Small intestine (tissue), 16 donors: ENCODE results near the gene SRGAP2. TPM values are rescaled to one million over a fixed set of nuclear protein-coding genes. Genes with fewer than 3 reads are reported as not detected.
"Not testable (repeated sequence)": the region's sequence is repeated elsewhere in the genome, so short reads cannot be mapped to it uniquely, and the experiment has no call there.

Source experiments
- DNase-seq, 2 donors: peaks; one replicate each; pipeline versions ENCODE4 v3.0.0 to v3.0.0-alpha.2; 2013
- FAIRE-seq: peaks from 2 replicates; lab custom pipeline; 2012; peaks lifted over from hg19 to GRCh38; lab: Jason Lieb, UNC
- H3K27ac ChIP-seq, 3 donors: one replicate each; pipeline ENCODE4 v1.5.1; 2013; ENCODE audit warnings: low read length in 2 of 3, mild to moderate bottlenecking in 2 of 3, control low read depth in 1 of 3, inconsistent platforms in 1 of 3, low read depth in 1 of 3, moderate library complexity in 1 of 3
- H3K27me3 ChIP-seq, 3 donors: one replicate each; pipeline ENCODE4 v1.6.1; 2013; ENCODE audit warnings: low read length in 3 of 3, inconsistent platforms in 1 of 3; ENCODE audit not compliant: control insufficient read depth in 3 of 3, insufficient read depth in 3 of 3
- H3K36me3 ChIP-seq, 3 donors: one replicate each; pipeline ENCODE4 v1.6.1; 2013; ENCODE audit warnings: low read length in 3 of 3, inconsistent platforms in 1 of 3, low read depth in 1 of 3, mild to moderate bottlenecking in 1 of 3, moderate library complexity in 1 of 3; ENCODE audit not compliant: control insufficient read depth in 3 of 3, insufficient read depth in 2 of 3
- H3K4me1 ChIP-seq, 3 donors: one replicate each; pipeline ENCODE4 v1.6.1; 2013; ENCODE audit warnings: low read length in 2 of 3, inconsistent platforms in 1 of 3, low read depth in 1 of 3, mild to moderate bottlenecking in 1 of 3, moderate library complexity in 1 of 3; ENCODE audit not compliant: control insufficient read depth in 3 of 3, insufficient read depth in 2 of 3
- H3K4me3 ChIP-seq, 3 donors: one replicate each; pipeline ENCODE4 v1.5.1; 2013; ENCODE audit warnings: low read length in 3 of 3, control low read depth in 1 of 3, inconsistent platforms in 1 of 3, low read depth in 1 of 3, mild to moderate bottlenecking in 1 of 3, moderate library complexity in 1 of 3
- H3K9me3 ChIP-seq, 2 donors: one replicate each; pipeline ENCODE4 v1.6.1; 2013; ENCODE audit warnings: low read depth in 1 of 2, low read length in 1 of 2; ENCODE audit not compliant: control insufficient read depth in 2 of 2, insufficient read depth in 1 of 2
- WGBS, 3 donors: extraction: QIAGEN DNeasy Blood & Tissue Kit; methylation state at CpG; one replicate each; pipeline ENCODE4 v1.1.7; 2013; 5-methylcytosine and 5-hydroxymethylcytosine counted together
- long read RNA-seq, 10 donors: transcript quantifications; one replicate each; lab custom pipeline, GENCODE V29; 2026
- polyA plus RNA-seq, 4 donors: library from polyadenylated mRNA; stranded (reverse) in 3 of 4; unstranded in 1 of 4; fragments of 200-250 nt in 3 of 4; fragments of 120-200 nt in 1 of 4; gene quantifications; one replicate each; pipeline versions ENCODE4 v1.2.1 to v1.2.3, GENCODE V29; 2013
- donor health status: healthy with polysubstance abuse.
- donor health status: control.
- donor health status: control.
- donor health status: Bipolar disorder and iron deficiency.
- donor health status: healthy.

Gene SRGAP2
- polyA plus RNA-seq = 10 to 100 TPM in 2 of 4 donors, 1 to 10 TPM in 2; 2.9 to 10.9 (median 7.0) TPM
- long read RNA-seq, donor 1 = 0 reads
- long read RNA-seq, donor 2 = 0 reads
- long read RNA-seq, donor 3, full-length matches to known transcripts = 8 of 8 reads
- long read RNA-seq, donor 3, partial matches to known transcripts = 0 of 8 reads
- long read RNA-seq, donor 3, other reads (novel, unspliced or antisense) = 0 of 8 reads
- long read RNA-seq, donor 4 = 0 reads
- long read RNA-seq, donor 5, partial matches to known transcripts = 0 of 1 reads
- long read RNA-seq, donor 5, other reads (novel, unspliced or antisense) = 0 of 1 reads
- long read RNA-seq, donor 6, partial matches to known transcripts = 0 of 1 reads
- long read RNA-seq, donor 6, other reads (novel, unspliced or antisense) = 0 of 1 reads
- long read RNA-seq, donor 7 = 0 reads
- long read RNA-seq, donor 8, partial matches to known transcripts = 0 of 1 reads
- long read RNA-seq, donor 8, other reads (novel, unspliced or antisense) = 0 of 1 reads
- long read RNA-seq, donor 9, partial matches to known transcripts = 0 of 2 reads
- long read RNA-seq, donor 9, other reads (novel, unspliced or antisense) = 0 of 2 reads
- long read RNA-seq, donor 10, full-length matches to known transcripts = 5 of 5 reads
- long read RNA-seq, donor 10, partial matches to known transcripts = 0 of 5 reads
- long read RNA-seq, donor 10, other reads (novel, unspliced or antisense) = 0 of 5 reads

GRCh38 chr1:206203364-206204158 lies at the start of gene SRGAP2:
Gene SRGAP2 (plus strand): TSS chr1:206203541. CDS start chr1:206205971, 2,430 bp downstream.
- H3K27ac ChIP-seq = peak within 1 kb of the TSS; percentile 60 to 72 (median 71)
- WGBS, 3 donors = 0 to 2% (median 0%) methylated on average over 3 to 28 of the region's 63 CpGs
- H3K27me3 ChIP-seq, H3K4me1 ChIP-seq, H3K9me3 ChIP-seq, FAIRE-seq, H3K36me3 ChIP-seq: not testable (repeated sequence)
- DNase-seq = peak; percentile 20 to 50
- H3K4me3 ChIP-seq = peak within 1 kb of the TSS; percentile 41 to 46 (median 42)

GRCh38 chr1:206167350-206168029 lies 35.9 kb upstream of the SRGAP2 start:
- H3K4me3 ChIP-seq, FAIRE-seq, H3K27ac ChIP-seq, H3K9me3 ChIP-seq, DNase-seq, H3K4me1 ChIP-seq, H3K27me3 ChIP-seq, H3K36me3 ChIP-seq: not testable (repeated sequence)
- WGBS, 3 donors = 25 to 29% (median 28%) methylated on average over 4 of the region's 10 CpGs

- not testable (repeated sequence) for DNase-seq, H3K36me3 ChIP-seq, H3K4me1 ChIP-seq, H3K9me3 ChIP-seq, H3K4me3 ChIP-seq, FAIRE-seq, H3K27me3 ChIP-seq, H3K27ac ChIP-seq
- WGBS, 3 donors = 55 to 75% (median 71%) methylated on average over 1 to 2 of the region's 3 CpGs
Observed at GRCh38 chr1:206169794-206170193, 33.5 kb upstream of the SRGAP2 start.

- not testable (repeated sequence) for FAIRE-seq
- 82 to 100% (median 92%) methylated on average over 1 of the region's 2 CpGs for WGBS, 3 donors
Observed at GRCh38 chr1:206173110-206173719, 30.1 kb upstream of the SRGAP2 start.

GRCh38 chr1:206174182-206174868 lies 29.0 kb upstream of the SRGAP2 start:
- WGBS, 3 donors = 79 to 84% (median 83%) methylated on average over 7 of the region's 7 CpGs
- not testable (repeated sequence) for H3K4me1 ChIP-seq, DNase-seq, H3K36me3 ChIP-seq, FAIRE-seq, H3K9me3 ChIP-seq, H3K27me3 ChIP-seq, H3K4me3 ChIP-seq, H3K27ac ChIP-seq

More at GRCh38 chr1:206173110-206173719, 30.1 kb upstream of the SRGAP2 start:
- H3K4me3 ChIP-seq, H3K36me3 ChIP-seq, DNase-seq, H3K9me3 ChIP-seq, H3K4me1 ChIP-seq, H3K27ac ChIP-seq, H3K27me3 ChIP-seq: not testable (repeated sequence)

- H3K36me3 ChIP-seq, H3K27ac ChIP-seq: not testable (repeated sequence)
- WGBS, 3 donors = 59 to 70% (median 66%) methylated on average over 1 of the region's 4 CpGs
Observed at GRCh38 chr1:206175459-206176113, 27.8 kb upstream of the SRGAP2 start.

GRCh38 chr1:206176114-206176502 lies 27.2 kb upstream of the SRGAP2 start:
- H3K4me3 ChIP-seq, FAIRE-seq, DNase-seq, H3K27me3 ChIP-seq, H3K36me3 ChIP-seq, H3K27ac ChIP-seq, H3K9me3 ChIP-seq, H3K4me1 ChIP-seq: not testable (repeated sequence)
- WGBS, 3 donors = 75 to 100% (median 94%) methylated on average over 1 of the region's 2 CpGs

More at GRCh38 chr1:206175459-206176113, 27.8 kb upstream of the SRGAP2 start:
- H3K4me3 ChIP-seq, H3K4me1 ChIP-seq, DNase-seq, H3K27me3 ChIP-seq, FAIRE-seq, H3K9me3 ChIP-seq: not testable (repeated sequence)
